ENCODE results near the gene FILIP1.

DNA sequence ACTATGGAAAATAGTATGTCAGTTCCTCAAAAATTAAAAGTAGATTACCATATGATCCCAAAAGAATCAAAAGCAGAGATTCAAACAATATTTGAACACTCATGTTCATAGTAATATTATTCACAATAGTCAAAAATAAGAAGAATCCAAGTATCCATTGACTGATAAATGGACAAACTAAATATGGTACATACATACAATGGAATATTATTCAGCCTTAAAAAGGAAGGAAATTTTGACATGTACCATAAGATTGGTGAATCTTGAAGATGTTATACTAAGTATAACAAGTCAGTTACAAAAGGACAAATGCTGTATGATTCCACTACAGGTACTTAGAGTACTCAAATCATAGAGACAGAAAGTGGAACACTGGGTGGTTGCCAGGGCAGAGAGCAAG lies 120.7 kb downstream of the FILIP1 start:
- TF ChIP-seq, protein P1, sequence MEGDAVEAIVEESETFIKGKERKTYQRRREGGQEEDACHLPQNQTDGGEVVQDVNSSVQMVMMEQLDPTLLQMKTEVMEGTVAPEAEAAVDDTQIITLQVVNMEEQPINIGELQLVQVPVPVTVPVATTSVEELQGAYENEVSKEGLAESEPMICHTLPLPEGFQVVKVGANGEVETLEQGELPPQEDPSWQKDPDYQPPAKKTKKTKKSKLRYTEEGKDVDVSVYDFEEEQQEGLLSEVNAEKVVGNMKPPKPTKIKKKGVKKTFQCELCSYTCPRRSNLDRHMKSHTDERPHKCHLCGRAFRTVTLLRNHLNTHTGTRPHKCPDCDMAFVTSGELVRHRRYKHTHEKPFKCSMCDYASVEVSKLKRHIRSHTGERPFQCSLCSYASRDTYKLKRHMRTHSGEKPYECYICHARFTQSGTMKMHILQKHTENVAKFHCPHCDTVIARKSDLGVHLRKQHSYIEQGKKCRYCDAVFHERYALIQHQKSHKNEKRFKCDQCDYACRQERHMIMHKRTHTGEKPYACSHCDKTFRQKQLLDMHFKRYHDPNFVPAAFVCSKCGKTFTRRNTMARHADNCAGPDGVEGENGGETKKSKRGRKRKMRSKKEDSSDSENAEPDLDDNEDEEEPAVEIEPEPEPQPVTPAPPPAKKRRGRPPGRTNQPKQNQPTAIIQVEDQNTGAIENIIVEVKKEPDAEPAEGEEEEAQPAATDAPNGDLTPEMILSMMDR (IDR thresholded peaks at IDR 0.05), result no peak
- TF ChIP-seq POLR2A (IDR thresholded peaks at IDR 0.05), result no peak
